HepG2 (cell line): Measurements from ENCODE around the gene HSPA1A. TPM values are rescaled to one million over a fixed set of nuclear protein-coding genes. Genes with fewer than 3 reads are reported as not detected.

ENCODE experiments used
- CC2D1A ChIP-seq: sonication (generic); formaldehyde crosslinking; IDR thresholded peaks from 2 replicates; pipeline ENCODE4 v1.8.1; 2023; ENCODE audit warnings: mild to moderate bottlenecking, missing genetic modification reagents
- CREM ChIP-seq, 2 experiments: sonication (generic) in 1 of 2; formaldehyde crosslinking in 1 of 2; IDR thresholded peaks; 2 replicates each; pipeline versions ENCODE4 v1.4.0 to v1.6.1; 2016 to 2020; ENCODE audit warnings: antibody characterized with exemption in 1 of 2, mild to moderate bottlenecking in 1 of 2, missing genetic modification reagents in 1 of 2
- GABPA ChIP-seq, 2 experiments: IDR thresholded peaks; 2 replicates each; pipeline ENCODE4 v1.6.1; 2011 to 2016; ENCODE audit warnings: low read depth in 2 of 2, low read length in 1 of 2, missing biosample characterization in 1 of 2, missing genetic modification characterization in 1 of 2
- HDAC2 ChIP-seq: sonication (generic); formaldehyde crosslinking; IDR thresholded peaks from 2 replicates; pipeline ENCODE4 v1.4.0; 2020; ENCODE audit warnings: missing genetic modification reagents
- HOXA7 ChIP-seq: sonication (generic); formaldehyde crosslinking; IDR thresholded peaks from 2 replicates; pipeline ENCODE4 v1.8.1; 2022; ENCODE audit warnings: mild to moderate bottlenecking, missing genetic modification reagents, moderate library complexity
- KAT7 ChIP-seq: IDR thresholded peaks from 2 replicates; pipeline ENCODE4 v1.6.1; 2018; ENCODE audit warnings: borderline replicate concordance, missing compliant biosample characterization
- MED13 ChIP-seq: sonication (generic); formaldehyde crosslinking; IDR thresholded peaks from 2 replicates; pipeline ENCODE4 v1.5.0; 2020; ENCODE audit warnings: missing genetic modification reagents
- NR3C1 ChIP-seq: sonication (generic); formaldehyde crosslinking; IDR thresholded peaks from 2 replicates; pipeline ENCODE4 v1.4.0; 2020; ENCODE audit warnings: missing genetic modification reagents
- NRL ChIP-seq: sonication (generic); formaldehyde crosslinking; IDR thresholded peaks from 2 replicates; pipeline ENCODE4 v1.5.0; 2020; ENCODE audit warnings: missing genetic modification reagents, mild to moderate bottlenecking, moderate library complexity, borderline replicate concordance
- RBM39 ChIP-seq: fragments of 200-400 bp; formaldehyde crosslinking; IDR thresholded peaks from one replicate; pipeline ENCODE4 v1.6.1; 2018; ENCODE audit warnings: antibody characterized with exemption, mild to moderate bottlenecking, low read depth, low read length; ENCODE audit not compliant: poor library complexity, severe bottlenecking
- REL ChIP-seq: sonication (generic); formaldehyde crosslinking; conservative IDR thresholded peaks from 2 replicates; pipeline ENCODE4 v1.8.0; 2022; ENCODE audit warnings: mild to moderate bottlenecking, missing genetic modification reagents, moderate library complexity
- SUZ12 ChIP-seq: fragments of 150-350 bp; IDR thresholded peaks from 2 replicates; pipeline ENCODE4 v1.6.1; 2014; ENCODE audit warnings: low read depth, low read length
- ZFP82 ChIP-seq: sonication (generic); formaldehyde crosslinking; IDR thresholded peaks from 2 replicates; pipeline ENCODE4 v1.5.1; 2020; ENCODE audit warnings: mild to moderate bottlenecking, missing genetic modification reagents, borderline replicate concordance
- ZMYM4 ChIP-seq: sonication (generic); formaldehyde crosslinking; IDR thresholded peaks from 2 replicates; pipeline ENCODE4 v1.8.1; 2023; ENCODE audit warnings: mild to moderate bottlenecking, missing genetic modification reagents
- ZNF124 ChIP-seq: sonication (generic); formaldehyde crosslinking; IDR thresholded peaks from 2 replicates; pipeline ENCODE4 v1.4.0; 2020; ENCODE audit warnings: missing genetic modification reagents
- ZNF225 ChIP-seq: sonication (generic); formaldehyde crosslinking; IDR thresholded peaks from 2 replicates; pipeline ENCODE4 v1.4.0; 2020; ENCODE audit warnings: mild to moderate bottlenecking, missing genetic modification reagents
- ZNF251 ChIP-seq: sonication (generic); formaldehyde crosslinking; IDR thresholded peaks from 2 replicates; pipeline ENCODE4 v1.9.0; 2021; ENCODE audit warnings: mild to moderate bottlenecking, missing genetic modification reagents
- ZNF264 ChIP-seq: sonication (generic); formaldehyde crosslinking; IDR thresholded peaks from 2 replicates; pipeline ENCODE4 v1.4.0; 2020; ENCODE audit warnings: missing genetic modification reagents
- ZNF317 ChIP-seq: sonication (generic); formaldehyde crosslinking; IDR thresholded peaks from 2 replicates; pipeline ENCODE4 v1.5.0; 2020; ENCODE audit warnings: mild to moderate bottlenecking, missing genetic modification reagents
- ZNF432 ChIP-seq: sonication (generic); formaldehyde crosslinking; IDR thresholded peaks from 2 replicates; pipeline ENCODE4 v1.5.0; 2020; ENCODE audit warnings: missing genetic modification reagents, mild to moderate bottlenecking, borderline replicate concordance
- ZNF549 ChIP-seq: sonication (generic); formaldehyde crosslinking; IDR thresholded peaks from 2 replicates; pipeline ENCODE4 v1.5.0; 2020; ENCODE audit warnings: missing genetic modification reagents
- ZNF75D ChIP-seq: sonication (generic); formaldehyde crosslinking; IDR thresholded peaks from 2 replicates; pipeline ENCODE4 v1.8.1; 2023; ENCODE audit warnings: missing genetic modification reagents, mild to moderate bottlenecking, borderline replicate concordance
- polyA plus RNA-seq, 8 experiments: library from polyadenylated mRNA; depleted of rRNA in 3 of 8; stranded (reverse) in 7 of 8; unstranded in 1 of 8; fragments of >200 nt; fragmentation: Illumina TruSeq in 4 of 8; extraction: Trizol in 4 of 8; gene quantifications; 2 replicates each; pipeline versions ENCODE4 v1.2.1 to v1.2.3, GENCODE V29; 2011 to 2016; ENCODE audit warnings: low read depth in 4 of 8, missing spikeins in 1 of 8, mixed read lengths in 1 of 8; ENCODE audit not compliant: insufficient read depth in 1 of 8
- total RNA-seq, 5 experiments: library from RNA; depleted of rRNA; stranded (reverse); fragments of >200 nt; fragmentation: Illumina TruSeq; extraction: Trizol; gene quantifications; 2 replicates each; pipeline ENCODE4 v1.2.3, GENCODE V29; 2016; ENCODE audit warnings: low read depth in 1 of 5
- TF ChIP-seq, protein P1 (sequence below): sonication (generic); formaldehyde crosslinking; IDR thresholded peaks from 2 replicates; pipeline ENCODE4 v1.8.0; 2022; ENCODE audit warnings: mild to moderate bottlenecking, missing genetic modification reagents, moderate library complexity
- TF ChIP-seq, protein P2 (sequence below): sonication (generic); formaldehyde crosslinking; IDR thresholded peaks from 2 replicates; pipeline ENCODE4 v1.4.0; 2020; ENCODE audit warnings: mild to moderate bottlenecking, missing genetic modification reagents
- TF ChIP-seq, protein P3 (sequence below): sonication (generic); formaldehyde crosslinking; IDR thresholded peaks from 2 replicates; pipeline ENCODE4 v1.8.0; 2022; ENCODE audit warnings: missing genetic modification reagents, mild to moderate bottlenecking, moderate library complexity, borderline replicate concordance
- TF ChIP-seq, protein P4 (sequence below): sonication (generic); formaldehyde crosslinking; IDR thresholded peaks from 2 replicates; pipeline ENCODE4 v1.4.0; 2020; ENCODE audit warnings: low read depth, mild to moderate bottlenecking, missing genetic modification reagents

HSPA1A gene
- total and polyA plus RNA-seq, 2 of the 13 experiments (the other 11 are each of a cell fraction or from before 2014, with no cell fraction given) = 44.5 to 85.0 TPM

DNA sequence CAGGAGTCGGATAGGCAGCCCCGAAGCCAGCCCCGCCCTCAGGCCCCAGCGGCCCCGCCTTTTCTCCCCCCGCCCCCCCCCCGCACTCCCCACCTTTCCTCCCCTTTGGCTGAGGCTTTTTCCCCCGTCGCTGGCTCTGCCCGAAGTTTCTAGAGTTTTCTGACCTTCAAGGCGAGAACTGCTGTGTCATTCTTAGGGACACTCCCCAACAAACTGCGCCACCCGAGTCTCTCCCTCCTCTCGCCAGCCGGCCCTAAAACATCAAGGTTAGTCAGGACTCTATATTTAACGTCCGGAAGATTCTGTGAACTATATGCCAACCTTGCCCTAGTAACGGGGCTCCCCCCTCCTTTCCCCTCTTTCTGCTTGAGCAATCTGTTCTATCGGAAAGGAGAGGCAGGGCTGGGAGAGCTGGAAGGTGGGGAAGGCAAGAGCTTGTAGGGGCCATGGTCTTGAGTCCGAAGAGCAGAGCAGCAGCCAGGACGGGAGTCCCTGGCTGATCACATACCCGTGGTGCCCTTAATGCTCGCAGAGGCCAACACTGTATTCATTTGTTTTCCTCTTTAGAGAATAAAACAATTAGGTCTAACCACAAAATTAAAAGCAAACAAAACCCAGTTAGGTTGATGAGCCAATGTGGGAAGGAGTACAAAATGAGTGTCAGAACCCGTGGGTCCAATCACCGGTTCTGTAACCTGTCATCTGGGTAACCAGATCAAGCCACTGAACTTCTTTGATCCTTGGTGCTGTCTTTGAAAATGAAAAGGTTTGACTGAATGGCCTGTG, 6.9 kb downstream of the HSPA1A start (continued):
- no peak for TF ChIP-seq ZNF317 (CRISPR knock-in tag)
- no peak for TF ChIP-seq ZNF225
- no peak for TF ChIP-seq ZNF549 (CRISPR knock-in tag)
- no peak for TF ChIP-seq ZNF264
- no peak; the same call in 1 of the 2 replicates for TF ChIP-seq CREM (IDR thresholded peaks at IDR 0.05)
- no peak for TF ChIP-seq CREM (CRISPR knock-in tag; IDR thresholded peaks at IDR 0.05)
- peak; percentile 11; the same call in 1 of the 2 replicates for TF ChIP-seq HDAC2 (CRISPR knock-in tag)
- no peak for TF ChIP-seq NRL (CRISPR knock-in tag)
- no peak for TF ChIP-seq ZNF432 (CRISPR knock-in tag)
- no peak for TF ChIP-seq HOXA7 (CRISPR knock-in tag)
- no peak for TF ChIP-seq ZNF75D (CRISPR knock-in tag)
- TF ChIP-seq, protein P1, sequence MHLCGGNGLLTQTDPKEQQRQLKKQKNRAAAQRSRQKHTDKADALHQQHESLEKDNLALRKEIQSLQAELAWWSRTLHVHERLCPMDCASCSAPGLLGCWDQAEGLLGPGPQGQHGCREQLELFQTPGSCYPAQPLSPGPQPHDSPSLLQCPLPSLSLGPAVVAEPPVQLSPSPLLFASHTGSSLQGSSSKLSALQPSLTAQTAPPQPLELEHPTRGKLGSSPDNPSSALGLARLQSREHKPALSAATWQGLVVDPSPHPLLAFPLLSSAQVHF (CRISPR knock-in tag) = no peak
- TF ChIP-seq SUZ12 = no peak
- TF ChIP-seq GABPA (IDR thresholded peaks at IDR 0.05; ENCODE audit: low read depth, low read length) = no peak
- peak; percentile 42; the same call in 1 of the 2 replicates for TF ChIP-seq GABPA (CRISPR knock-in tag; IDR thresholded peaks at IDR 0.05; ENCODE audit: low read depth)
- peak; percentile 80; the same call in 1 of the 2 replicates for TF ChIP-seq ZNF251 (CRISPR knock-in tag)
- no peak for TF ChIP-seq NR3C1 (CRISPR knock-in tag)
- TF ChIP-seq MED13 (CRISPR knock-in tag) = no peak
- TF ChIP-seq RBM39 = no peak
- no peak for TF ChIP-seq REL
- no peak for TF ChIP-seq CC2D1A (CRISPR knock-in tag)
- TF ChIP-seq, protein P2, sequence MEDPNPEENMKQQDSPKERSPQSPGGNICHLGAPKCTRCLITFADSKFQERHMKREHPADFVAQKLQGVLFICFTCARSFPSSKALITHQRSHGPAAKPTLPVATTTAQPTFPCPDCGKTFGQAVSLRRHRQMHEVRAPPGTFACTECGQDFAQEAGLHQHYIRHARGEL (CRISPR knock-in tag) = no peak
- peak; percentile 18; the same call in 1 of the 2 replicates for TF ChIP-seq ZMYM4 (CRISPR knock-in tag)
- TF ChIP-seq ZFP82 = no peak
- no peak for TF ChIP-seq KAT7 (CRISPR knock-in tag)
- TF ChIP-seq, protein P3, sequence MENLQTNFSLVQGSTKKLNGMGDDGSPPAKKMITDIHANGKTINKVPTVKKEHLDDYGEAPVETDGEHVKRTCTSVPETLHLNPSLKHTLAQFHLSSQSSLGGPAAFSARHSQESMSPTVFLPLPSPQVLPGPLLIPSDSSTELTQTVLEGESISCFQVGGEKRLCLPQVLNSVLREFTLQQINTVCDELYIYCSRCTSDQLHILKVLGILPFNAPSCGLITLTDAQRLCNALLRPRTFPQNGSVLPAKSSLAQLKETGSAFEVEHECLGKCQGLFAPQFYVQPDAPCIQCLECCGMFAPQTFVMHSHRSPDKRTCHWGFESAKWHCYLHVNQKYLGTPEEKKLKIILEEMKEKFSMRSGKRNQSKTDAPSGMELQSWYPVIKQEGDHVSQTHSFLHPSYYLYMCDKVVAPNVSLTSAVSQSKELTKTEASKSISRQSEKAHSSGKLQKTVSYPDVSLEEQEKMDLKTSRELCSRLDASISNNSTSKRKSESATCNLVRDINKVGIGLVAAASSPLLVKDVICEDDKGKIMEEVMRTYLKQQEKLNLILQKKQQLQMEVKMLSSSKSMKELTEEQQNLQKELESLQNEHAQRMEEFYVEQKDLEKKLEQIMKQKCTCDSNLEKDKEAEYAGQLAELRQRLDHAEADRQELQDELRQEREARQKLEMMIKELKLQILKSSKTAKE = no peak
- no peak for TF ChIP-seq ZNF124 (CRISPR knock-in tag)
- TF ChIP-seq, protein P4, sequence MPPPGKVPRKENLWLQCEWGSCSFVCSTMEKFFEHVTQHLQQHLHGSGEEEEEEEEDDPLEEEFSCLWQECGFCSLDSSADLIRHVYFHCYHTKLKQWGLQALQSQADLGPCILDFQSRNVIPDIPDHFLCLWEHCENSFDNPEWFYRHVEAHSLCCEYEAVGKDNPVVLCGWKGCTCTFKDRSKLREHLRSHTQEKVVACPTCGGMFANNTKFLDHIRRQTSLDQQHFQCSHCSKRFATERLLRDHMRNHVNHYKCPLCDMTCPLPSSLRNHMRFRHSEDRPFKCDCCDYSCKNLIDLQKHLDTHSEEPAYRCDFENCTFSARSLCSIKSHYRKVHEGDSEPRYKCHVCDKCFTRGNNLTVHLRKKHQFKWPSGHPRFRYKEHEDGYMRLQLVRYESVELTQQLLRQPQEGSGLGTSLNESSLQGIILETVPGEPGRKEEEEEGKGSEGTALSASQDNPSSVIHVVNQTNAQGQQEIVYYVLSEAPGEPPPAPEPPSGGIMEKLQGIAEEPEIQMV (CRISPR knock-in tag) = no peak
